Kidney epithelial cell (primary cell): ENCODE results near the gene TRIM44. TPM values are rescaled to one million over a fixed set of nuclear protein-coding genes. Genes with fewer than 3 reads are reported as not detected.
"Not testable (repeated sequence)": the region's sequence is repeated elsewhere in the genome, so short reads cannot be mapped to it uniquely, and the experiment has no call there.

Source experiments
- DNase-seq: peaks from one replicate; pipeline ENCODE4 v3.0.0-alpha.2; 2010; ENCODE audit warnings: low read depth
- H3K27me3 ChIP-seq: 2 replicates; pipeline ENCODE4 v1.6.0; 2011; ENCODE audit warnings: low read length; ENCODE audit not compliant: control insufficient read depth, insufficient read depth
- H3K36me3 ChIP-seq: 2 replicates; pipeline ENCODE4 v1.5.1; 2011; ENCODE audit warnings: low read length; ENCODE audit not compliant: control insufficient read depth, insufficient read depth
- H3K4me3 ChIP-seq: 2 replicates; pipeline ENCODE4 v1.5.1; 2011; ENCODE audit warnings: low read depth, mild to moderate bottlenecking, control low read depth, low read length
- total RNA-seq: library from RNA; depleted of rRNA; stranded (reverse); fragments of >200 nt; gene quantifications from 2 replicates; pipeline ENCODE4 v1.2.3, GENCODE V29; 2015
- TF ChIP-seq, protein P1 (sequence below): IDR thresholded peaks from 2 replicates; pipeline ENCODE4 v1.5.1; 2011; ENCODE audit warnings: mild to moderate bottlenecking, moderate library complexity, low read length, control low read depth, inconsistent platforms; ENCODE audit not compliant: insufficient read depth, poor library complexity, severe bottlenecking

The TRIM44 gene
- total RNA-seq, 1 donor from 2014 or later, result 40.9 TPM

DNA sequence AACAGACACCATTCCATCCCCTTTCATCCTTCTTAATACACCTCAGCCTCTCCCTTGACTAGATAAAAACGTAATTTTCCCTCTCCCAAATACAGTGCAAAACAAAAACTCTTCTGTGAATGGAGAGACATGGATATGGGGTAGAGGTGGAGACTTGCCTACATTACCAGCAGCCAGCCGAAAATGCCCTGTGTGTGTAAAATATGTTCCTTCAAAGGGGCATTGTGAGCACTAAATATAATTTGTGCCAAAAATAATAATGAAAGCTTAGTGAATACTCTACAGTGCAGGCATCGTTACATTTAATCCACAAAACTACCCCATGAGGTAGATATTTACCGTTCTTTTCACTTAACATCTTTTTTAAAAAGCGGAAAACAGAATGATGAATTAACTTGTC is 1.0 kb upstream of the TRIM44 start:
- TF ChIP-seq, protein P1, sequence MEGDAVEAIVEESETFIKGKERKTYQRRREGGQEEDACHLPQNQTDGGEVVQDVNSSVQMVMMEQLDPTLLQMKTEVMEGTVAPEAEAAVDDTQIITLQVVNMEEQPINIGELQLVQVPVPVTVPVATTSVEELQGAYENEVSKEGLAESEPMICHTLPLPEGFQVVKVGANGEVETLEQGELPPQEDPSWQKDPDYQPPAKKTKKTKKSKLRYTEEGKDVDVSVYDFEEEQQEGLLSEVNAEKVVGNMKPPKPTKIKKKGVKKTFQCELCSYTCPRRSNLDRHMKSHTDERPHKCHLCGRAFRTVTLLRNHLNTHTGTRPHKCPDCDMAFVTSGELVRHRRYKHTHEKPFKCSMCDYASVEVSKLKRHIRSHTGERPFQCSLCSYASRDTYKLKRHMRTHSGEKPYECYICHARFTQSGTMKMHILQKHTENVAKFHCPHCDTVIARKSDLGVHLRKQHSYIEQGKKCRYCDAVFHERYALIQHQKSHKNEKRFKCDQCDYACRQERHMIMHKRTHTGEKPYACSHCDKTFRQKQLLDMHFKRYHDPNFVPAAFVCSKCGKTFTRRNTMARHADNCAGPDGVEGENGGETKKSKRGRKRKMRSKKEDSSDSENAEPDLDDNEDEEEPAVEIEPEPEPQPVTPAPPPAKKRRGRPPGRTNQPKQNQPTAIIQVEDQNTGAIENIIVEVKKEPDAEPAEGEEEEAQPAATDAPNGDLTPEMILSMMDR, result no peak
- no peak for DNase-seq

GRCh38 chr11:35662061-35662648 is 420 bp upstream of the TRIM44 start:
- DNase-seq, result no peak
- no peaks in the 10 kb centered on the region for H3K27me3 ChIP-seq
- peak overlapping the region; percentile 69 for H3K4me3 ChIP-seq
- TF ChIP-seq, protein P1, result no peak
- H3K36me3 ChIP-seq, result no peaks in the 10 kb centered on the region

More for the DNA sequence above, 1.0 kb upstream of the TRIM44 start:
- H3K4me3 ChIP-seq, result no peak overlapping the region
- H3K36me3 ChIP-seq, result no peaks in the 10 kb centered on the region
- H3K27me3 ChIP-seq, result no peaks in the 10 kb centered on the region

DNA sequence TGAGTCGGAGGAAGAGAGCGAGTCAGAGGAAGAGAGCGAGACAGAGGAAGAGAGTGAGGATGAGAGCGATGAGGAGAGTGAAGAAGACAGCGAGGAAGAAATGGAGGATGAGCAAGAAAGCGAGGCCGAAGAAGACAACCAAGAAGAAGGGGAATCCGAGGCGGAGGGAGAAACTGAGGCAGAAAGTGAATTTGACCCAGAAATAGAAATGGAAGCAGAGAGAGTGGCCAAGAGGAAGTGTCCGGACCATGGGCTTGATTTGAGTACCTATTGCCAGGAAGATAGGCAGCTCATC is 780 bp downstream of the TRIM44 start:
- TF ChIP-seq, protein P1, result no peak
- H3K36me3 ChIP-seq, result no peaks in the 10 kb centered on the region
- peak overlapping the region; percentile 69 for H3K4me3 ChIP-seq
- DNase-seq, result no peak
- H3K27me3 ChIP-seq, result no peaks in the 10 kb centered on the region

DNA sequence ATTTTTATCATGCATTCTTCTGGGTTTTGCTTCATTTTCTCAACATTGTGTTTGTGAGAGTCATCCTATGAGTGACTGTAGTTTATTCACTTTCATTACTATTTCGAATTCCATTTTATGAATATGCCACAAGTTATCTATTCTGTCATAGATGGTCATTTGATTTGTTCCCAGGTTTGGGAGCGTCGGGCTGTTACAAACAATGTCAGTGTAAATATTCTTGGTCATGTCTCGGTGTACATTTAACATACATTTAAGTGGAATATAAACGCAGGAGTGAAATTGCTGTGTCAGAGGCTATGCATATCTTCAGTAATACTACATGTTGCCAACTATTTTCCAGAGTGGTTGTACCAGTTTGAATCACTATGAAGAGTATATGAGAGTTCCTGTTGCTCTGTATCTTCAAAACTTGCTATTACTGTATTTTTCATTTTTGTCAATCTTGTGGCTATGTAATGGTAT is 2.4 kb downstream of the TRIM44 start:
- no peaks in the 10 kb centered on the region for H3K36me3 ChIP-seq
- TF ChIP-seq, protein P1, result no peak
- no peak for DNase-seq
- no peak overlapping the region for H3K4me3 ChIP-seq
- no peaks in the 10 kb centered on the region for H3K27me3 ChIP-seq

DNA sequence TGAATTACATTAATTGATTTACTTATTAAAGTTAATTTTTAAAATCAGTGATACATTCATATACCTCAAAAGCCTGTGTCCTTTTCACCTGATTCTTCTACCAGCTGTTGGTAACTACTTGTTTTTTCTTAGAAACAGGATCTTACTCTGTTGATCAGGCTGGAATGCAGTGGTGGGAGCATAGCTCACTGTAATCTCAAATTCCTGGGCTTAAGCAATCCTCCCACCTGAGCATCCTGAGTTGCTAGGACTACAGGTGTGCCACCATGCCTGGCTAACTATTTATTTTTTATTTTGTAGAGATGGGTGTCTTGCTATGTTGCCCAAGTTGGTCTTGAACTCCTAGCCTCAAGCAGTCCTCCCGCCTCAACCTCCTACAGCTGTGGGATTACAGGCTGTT is 4.7 kb downstream of the TRIM44 start:
- no peaks in the 10 kb centered on the region for H3K27me3 ChIP-seq
- no peak overlapping the region for H3K4me3 ChIP-seq
- no peak for DNase-seq
- H3K36me3 ChIP-seq, result no peaks in the 10 kb centered on the region
- TF ChIP-seq, protein P1, result no peak

DNA sequence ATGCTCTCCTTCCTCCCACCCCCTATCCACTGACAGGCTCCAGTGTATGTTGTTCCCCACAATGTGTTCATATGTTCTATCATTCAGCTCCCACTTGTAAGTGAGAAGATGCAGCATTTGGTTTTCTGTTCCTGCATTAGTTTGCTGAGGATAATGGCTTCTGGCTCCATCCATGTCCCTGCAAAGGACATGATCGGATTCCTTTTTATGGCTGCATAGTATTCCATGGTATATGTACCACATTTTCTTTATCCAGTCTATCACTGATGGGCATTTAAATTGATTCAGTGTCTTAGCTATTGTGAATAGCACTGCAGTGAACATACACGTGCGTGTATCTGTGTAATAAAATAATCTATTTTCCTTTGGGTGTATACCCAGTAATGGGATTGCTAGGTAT is 5.8 kb downstream of the TRIM44 start:
- H3K27me3 ChIP-seq, H3K4me3 ChIP-seq, DNase-seq, H3K36me3 ChIP-seq: not testable (repeated sequence)
